HG03060 (cell line): ENCODE data around the gene HIVEP1.
"Not testable (repeated sequence)": the region's sequence is repeated elsewhere in the genome, so short reads cannot be mapped to it uniquely, and the experiment has no call there.

ENCODE experiments used
- ATAC-seq: cut with Tn5 transposase; IDR thresholded peaks from one replicate; pipeline ENCODE4 v1.9.1; 2021; ENCODE audit warnings: low read depth, moderate number of reproducible peaks; ENCODE audit not compliant: unreplicated experiment

The HIVEP1 gene

DNA sequence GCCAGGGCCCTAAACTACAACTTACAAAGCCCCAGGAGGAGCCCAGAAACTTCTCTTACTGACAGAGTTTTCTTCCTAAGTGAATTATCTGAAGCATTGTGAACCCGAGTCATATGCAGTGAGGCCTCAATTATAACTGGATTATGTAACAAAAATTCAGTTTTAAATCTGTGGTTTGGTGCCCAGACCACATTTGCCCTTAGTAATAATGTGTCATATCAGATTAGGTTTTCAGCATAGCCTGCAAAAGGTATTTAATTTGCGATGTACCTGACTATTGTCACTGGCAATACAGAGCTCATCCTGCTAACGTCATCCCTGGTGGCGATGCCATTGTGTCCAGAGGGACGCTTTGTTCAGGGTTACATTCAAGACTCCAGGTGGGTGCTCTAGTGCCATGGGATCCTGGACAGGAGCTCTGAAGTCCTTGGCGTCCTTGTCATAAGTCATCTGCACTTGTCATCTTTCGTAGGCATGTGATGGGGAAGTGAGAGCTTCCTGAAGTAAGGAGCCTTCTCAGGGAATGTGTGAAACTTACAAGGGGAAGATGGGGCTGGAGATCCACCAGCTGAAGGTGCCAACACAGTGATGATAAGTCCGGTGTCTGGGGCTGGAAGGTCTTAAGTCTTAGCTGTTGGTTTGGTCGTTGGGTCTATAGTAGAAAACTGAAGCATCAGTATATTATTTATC, 65.1 kb downstream of the HIVEP1 start:
- ATAC-seq = no peak

GRCh38 chr6:12078014-12078413, 65.9 kb downstream of the HIVEP1 start:
- ATAC-seq = no peak

GRCh38 chr6:12081771-12082170, 69.7 kb downstream of the HIVEP1 start:
- no peak for ATAC-seq

DNA sequence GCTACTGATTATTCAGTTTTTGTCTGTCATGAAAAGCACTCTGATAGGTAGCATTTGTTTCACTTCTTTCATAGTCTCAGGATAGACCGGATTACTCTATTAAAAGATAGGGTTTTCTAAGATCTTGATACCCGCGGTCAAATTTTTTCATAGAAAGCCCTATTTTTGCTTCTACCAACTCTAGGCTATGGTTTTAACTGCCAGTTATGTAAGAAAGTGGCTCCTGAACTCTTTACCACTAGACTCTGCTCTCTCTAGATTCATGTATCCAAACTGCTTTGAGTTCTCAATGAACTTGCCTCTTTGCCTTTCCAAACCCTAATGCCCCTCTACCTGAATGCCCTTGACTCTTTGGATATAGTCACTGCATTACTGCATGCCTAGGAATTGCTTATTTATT, 70.3 kb downstream of the HIVEP1 start:
- no peak for ATAC-seq

- no peak for ATAC-seq
Measured at GRCh38 chr6:12083302-12083701, 71.2 kb downstream of the HIVEP1 start.

GRCh38 chr6:12083763-12084162, 71.7 kb downstream of the HIVEP1 start:
- no peak for ATAC-seq

GRCh38 chr6:12084681-12085080, 72.6 kb downstream of the HIVEP1 start:
- no peak for ATAC-seq

GRCh38 chr6:12088531-12088930, 76.4 kb downstream of the HIVEP1 start:
- no peak for ATAC-seq

DNA sequence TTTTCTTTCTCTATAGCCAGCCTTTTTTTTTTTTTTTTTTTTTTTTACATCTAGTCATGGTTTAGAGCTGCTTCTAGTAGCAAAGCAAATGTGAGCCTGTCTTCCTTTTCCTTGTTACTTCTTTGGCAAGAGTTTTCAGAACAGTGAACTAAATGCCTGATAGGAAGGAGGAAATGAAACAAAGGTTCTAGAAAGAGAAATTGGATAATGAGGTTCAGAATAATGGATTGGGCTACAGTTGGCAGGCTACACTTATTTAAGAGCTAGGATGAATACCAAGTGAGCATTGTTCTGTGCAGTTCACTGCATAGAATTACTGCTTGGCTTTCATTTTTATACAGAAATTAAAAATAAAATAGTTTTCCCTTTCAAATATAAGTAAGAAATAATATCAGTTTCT, 78.6 kb downstream of the HIVEP1 start:
- no peak for ATAC-seq

- no peak for ATAC-seq
Measured at GRCh38 chr6:12092762-12093161, 80.7 kb downstream of the HIVEP1 start.

DNA sequence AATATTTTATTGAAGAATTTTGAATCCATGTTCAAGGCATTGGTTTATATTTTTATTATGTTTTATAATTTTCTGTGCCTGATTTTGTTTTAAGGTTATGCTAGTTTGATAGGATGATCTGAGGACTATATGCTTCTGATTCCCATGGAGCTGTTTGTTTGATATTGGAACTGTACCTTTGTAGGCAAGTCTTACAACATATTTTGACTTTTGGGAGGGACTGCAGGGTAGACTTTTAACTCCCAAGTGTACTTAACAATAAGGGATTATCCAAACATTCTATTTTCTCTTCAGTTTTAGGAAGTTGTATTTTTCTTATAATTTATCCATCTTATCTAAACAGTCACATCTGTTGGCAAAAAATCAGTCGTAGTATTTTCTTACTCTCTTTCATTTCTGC, 82.6 kb downstream of the HIVEP1 start:
- ATAC-seq = no peak

DNA sequence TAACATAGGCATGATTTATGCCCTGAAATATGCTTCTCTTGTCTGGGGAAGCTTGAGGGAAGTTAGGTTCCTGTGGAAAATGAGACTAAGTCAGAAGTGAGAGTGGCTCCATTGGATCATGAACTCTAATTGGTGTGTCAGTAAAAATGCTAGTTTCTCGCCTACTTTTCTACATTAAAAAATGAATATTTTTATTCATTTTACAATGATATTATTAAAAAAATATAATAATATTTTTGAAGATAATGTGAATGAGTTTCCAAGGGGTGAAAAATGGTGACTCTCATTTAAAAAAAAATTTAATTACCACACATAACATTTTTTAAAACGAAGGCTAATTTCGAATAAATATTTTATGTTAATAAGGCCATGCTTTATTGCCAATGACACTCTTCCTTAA, 84.2 kb downstream of the HIVEP1 start:
- no peak for ATAC-seq

- no peak for ATAC-seq
Measured at GRCh38 chr6:12097791-12098190, 85.7 kb downstream of the HIVEP1 start.

- ATAC-seq = no peak
Measured at GRCh38 chr6:12099623-12100338, 87.7 kb downstream of the HIVEP1 start.

DNA sequence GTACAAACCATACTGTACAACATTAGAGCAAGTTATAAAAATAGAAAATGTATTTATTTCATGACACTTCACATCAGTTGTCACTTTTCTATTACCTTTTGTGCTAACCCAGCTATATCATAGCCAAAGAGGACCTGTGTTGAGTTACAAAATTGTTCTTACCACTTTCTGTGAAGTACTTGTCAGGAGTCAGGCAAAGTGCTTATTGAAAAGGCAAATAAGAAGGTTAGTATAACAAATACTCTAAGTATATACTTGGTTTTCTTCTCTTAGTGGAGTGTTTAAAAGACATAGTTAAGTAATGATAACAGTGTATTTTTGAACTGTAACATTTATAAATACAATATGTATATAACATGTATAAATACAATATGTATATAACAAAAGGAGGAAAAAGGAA, 88.9 kb downstream of the HIVEP1 start:
- ATAC-seq = no peak

- no peak for ATAC-seq
Measured at GRCh38 chr6:12101653-12102312, 89.7 kb downstream of the HIVEP1 start.

- no peak for ATAC-seq
Measured at GRCh38 chr6:12102350-12102749, 90.2 kb downstream of the HIVEP1 start.

GRCh38 chr6:12103158-12103557, 91.0 kb downstream of the HIVEP1 start:
- ATAC-seq = no peak

DNA sequence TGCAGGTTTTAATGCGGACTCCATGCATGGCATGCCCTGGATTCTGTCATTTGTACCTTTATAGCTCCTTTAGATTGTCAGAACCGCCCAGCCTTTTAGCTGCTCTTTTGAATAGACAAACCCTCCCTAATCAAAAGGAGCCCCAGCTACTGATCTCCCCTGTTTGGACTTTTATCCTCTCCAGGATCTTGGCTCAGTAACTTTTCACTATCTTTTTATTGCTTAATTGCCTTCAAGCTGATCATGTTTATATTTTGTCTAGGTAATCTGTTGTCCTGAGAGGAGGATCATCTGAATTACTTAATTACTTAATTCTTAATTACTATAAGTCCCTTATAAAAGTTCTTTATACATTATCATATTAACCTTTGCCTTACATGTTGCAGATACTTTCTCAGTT, 93.2 kb downstream of the HIVEP1 start:
- ATAC-seq = no peak

DNA sequence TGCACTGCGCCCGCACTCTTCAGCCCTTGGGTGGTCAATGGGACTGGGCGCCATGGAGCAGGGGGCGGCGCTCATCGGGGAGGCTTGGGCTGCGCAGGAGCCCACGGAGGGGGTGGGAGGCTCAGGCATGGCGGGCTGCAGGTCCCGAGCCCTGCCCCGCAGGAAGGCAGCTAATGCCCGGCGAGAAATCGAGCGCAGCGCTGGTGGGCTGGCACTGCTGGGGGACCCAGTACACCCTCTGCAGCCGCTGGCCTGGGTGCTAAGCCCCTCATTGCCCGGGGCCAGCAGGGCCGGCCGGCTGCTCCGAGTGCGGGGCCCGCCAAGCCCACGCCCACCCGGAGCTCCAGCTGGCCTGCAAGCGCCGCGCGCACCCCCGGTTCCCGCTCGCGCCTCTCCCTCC, 96.3 kb downstream of the HIVEP1 start:
- ATAC-seq = not testable (repeated sequence)

DNA sequence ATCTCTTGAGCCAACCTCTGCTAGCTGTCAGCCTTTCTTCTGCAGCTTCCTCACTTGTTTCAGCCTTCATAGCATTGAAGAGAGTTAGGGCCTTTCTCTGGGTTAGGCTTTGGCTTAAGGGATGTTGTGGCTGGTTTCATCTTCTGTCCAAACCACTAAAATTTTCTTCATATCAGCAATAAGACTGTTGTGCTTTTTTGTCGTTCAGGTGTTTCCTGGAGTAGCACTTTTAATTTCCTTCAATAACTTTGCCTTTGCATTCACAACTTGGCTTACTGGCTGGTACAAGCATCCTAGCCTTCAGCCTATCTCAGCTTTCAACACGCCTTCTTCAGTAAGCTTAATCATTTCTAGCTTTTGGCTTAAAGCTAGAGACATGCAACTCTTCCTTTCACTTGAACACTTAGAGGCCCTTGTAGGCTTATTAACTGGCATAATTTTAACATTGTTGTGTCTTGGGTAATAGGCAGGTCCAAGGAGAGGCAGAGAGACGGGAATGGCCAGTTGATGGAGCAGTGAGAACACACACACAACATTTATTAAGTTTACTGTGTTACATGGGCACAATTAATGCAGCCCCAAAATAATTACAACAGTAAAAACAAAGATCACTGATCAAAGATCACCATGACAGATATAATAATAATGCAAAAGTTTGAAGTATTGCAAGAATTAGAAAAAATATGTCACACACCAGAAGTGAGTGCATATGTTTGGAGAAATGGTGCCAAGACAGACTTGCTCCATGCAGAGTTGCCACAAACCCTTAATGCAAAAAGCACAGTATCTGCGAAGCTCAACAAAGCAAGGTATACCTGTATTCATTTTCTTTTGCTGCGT, 98.6 kb downstream of the HIVEP1 start:
- ATAC-seq = no peak
